HG02884 (cell line): ENCODE data around the gene HP.
"Not testable (repeated sequence)": the region's sequence is repeated elsewhere in the genome, so short reads cannot be mapped to it uniquely, and the experiment has no call there.

Experiments used
- ATAC-seq: cut with Tn5 transposase; IDR thresholded peaks from one replicate; pipeline ENCODE4 v1.9.1; 2021; ENCODE audit warnings: mild to moderate bottlenecking, moderate library complexity; ENCODE audit not compliant: unreplicated experiment

The HP gene

DNA sequence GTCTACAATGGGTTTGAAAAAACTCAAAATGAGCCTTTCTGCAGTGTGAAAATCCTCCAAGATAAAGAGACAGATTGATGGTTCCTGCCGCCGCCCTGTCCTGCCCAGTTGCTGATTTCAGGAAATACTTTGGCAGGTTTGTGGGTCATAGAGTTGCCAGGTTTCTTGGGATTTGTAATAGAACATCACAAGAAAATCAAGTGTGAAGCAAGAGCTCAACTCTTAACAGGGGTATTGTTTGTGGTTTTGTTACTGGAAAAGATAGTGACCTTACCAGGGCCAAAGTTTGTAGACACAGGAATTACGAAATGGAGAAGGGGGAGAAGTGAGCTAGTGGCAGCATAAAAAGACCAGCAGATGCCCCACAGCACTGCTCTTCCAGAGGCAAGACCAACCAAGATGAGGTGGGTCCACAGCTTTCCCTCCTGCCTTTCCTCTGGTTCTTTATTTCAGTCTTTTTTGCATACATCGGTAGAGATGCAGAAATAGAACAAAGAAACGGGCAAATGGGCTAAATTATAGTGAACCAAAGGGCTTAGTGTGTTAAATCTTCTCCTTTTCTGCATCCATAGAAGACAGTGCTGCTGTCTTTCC lies at the start of gene HP:
HP (plus strand) TSS at position 252 of the 594 bp plus-strand sequence; CDS start at position 400, 148 bp downstream.
- not testable (repeated sequence) for ATAC-seq

- not testable (repeated sequence) for ATAC-seq
Measured at GRCh38 chr16:72008065-72008423, 46.3 kb upstream of the HP start.

GRCh38 chr16:72008424-72009216 lies 45.7 kb upstream of the HP start, which contains the start of gene DHODH:
Gene DHODH, plus strand, starts transcription at chr16:72008744. Its CDS starts 21 bp downstream, at chr16:72008765.
- ATAC-seq, result peak; percentile 99

DNA sequence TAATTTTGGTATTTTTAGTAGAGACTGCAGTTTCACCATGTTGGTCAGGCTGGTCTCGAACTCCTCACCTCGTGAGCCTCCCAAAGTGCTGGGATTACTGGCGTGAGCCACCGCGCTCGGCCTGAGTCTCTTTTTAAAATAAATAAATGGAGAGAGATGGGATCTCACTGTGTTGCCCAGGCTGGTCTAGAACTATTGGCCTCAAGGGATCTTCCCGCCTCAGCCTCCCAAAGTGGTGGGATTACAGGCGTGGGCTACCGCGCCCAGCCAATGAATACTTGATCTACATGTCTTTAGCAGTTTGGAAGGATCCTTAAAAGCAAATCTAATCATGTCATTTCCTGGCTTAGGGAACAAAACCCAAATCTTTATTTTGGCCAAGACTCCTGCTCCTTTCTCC lies 44.5 kb upstream of the HP start:
- no peak for ATAC-seq

GRCh38 chr16:72012607-72013006 lies 41.7 kb upstream of the HP start:
- no peak for ATAC-seq

- ATAC-seq, result no peak
Measured at GRCh38 chr16:72013389-72013788, 40.9 kb upstream of the HP start.

- no peak for ATAC-seq
Measured at GRCh38 chr16:72013888-72014581, 40.3 kb upstream of the HP start.

GRCh38 chr16:72014675-72015074 lies 39.6 kb upstream of the HP start:
- no peak for ATAC-seq

DNA sequence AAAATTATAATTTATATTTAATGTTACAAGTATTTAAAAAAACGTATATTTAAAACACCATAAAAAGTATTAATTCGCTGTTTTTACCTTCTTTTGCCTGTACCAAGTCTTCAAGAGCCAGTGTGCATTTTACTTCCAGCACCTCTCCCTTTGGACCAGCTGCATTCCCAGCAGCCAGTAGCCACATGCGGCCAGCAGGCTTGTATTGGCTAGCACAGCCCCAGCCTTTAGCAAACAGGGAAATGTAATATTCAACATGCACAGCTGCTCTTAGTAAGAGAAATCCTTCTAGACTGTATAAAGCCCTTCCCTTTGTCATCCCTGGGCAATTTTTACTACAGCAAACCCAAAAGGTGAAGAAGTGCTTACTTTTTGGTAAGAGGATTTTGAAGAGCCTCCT lies 39.2 kb upstream of the HP start:
- ATAC-seq, result no peak

DNA sequence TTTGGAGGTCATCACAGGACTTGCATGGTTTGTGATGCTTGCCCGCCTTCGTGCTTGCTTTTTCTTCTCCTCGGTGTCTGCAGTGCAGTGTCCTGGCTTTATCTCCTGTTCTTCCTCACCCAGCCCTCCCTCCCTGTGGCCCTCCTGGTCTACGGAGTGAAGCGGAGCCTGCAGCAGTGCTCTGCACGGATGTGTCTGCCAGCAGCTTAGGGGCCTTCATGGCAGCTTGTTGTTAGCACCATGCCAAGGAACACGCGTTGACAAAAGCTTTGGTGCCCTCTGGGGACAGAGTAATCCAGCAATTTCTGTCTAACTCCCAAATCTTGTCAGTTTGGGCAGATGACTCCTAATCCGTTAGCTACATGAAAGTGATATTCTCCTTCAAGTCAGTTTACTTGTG lies 35.8 kb upstream of the HP start:
- no peak for ATAC-seq

- no peak for ATAC-seq
Measured at GRCh38 chr16:72021043-72021442, 33.3 kb upstream of the HP start.

DNA sequence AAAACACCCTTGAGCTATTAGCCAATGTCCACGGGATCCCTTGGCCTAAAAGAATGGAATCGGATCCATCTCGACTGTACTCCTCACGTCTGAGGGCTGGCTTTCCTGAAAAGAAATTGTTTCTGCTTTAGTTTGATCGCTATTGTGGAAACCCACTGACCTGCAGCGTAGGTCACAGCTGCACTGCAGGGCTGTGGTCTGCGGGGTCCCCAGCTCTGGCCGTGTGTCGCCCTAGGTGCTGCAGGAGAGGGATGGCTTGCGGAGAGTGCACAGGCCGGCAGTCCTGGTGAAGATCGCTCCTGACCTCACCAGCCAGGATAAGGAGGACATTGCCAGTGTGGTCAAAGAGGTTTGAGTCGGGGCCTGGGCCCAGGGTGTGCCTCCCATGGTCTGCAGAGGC lies 32.2 kb upstream of the HP start:
- no peak for ATAC-seq

GRCh38 chr16:72023962-72024361 lies 30.3 kb upstream of the HP start:
- ATAC-seq, result no peak

DNA sequence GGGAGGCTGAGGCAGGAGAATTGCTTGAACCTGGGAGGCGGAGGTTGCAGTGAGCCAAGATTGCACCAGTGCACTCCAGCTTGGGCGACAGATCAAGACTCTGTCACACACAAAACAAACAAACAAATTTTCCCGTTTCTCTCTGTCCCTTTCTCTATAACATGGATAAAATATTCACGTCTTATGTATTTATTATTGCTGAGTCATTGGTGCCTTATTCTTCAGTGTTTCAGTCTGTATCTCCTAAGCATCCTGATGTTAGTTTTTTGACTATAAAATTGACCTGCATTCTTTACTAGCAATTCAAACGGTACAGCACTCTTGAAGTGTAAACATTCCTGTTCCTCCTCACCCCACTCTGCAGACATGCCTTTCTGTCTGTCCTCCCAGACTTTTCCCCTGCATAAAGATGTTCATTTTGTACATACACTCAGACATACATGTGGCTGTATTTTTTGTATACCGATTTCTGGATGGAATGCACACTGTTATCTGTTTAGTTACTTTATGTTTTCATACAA lies 29.4 kb upstream of the HP start:
- ATAC-seq, result no peak

DNA sequence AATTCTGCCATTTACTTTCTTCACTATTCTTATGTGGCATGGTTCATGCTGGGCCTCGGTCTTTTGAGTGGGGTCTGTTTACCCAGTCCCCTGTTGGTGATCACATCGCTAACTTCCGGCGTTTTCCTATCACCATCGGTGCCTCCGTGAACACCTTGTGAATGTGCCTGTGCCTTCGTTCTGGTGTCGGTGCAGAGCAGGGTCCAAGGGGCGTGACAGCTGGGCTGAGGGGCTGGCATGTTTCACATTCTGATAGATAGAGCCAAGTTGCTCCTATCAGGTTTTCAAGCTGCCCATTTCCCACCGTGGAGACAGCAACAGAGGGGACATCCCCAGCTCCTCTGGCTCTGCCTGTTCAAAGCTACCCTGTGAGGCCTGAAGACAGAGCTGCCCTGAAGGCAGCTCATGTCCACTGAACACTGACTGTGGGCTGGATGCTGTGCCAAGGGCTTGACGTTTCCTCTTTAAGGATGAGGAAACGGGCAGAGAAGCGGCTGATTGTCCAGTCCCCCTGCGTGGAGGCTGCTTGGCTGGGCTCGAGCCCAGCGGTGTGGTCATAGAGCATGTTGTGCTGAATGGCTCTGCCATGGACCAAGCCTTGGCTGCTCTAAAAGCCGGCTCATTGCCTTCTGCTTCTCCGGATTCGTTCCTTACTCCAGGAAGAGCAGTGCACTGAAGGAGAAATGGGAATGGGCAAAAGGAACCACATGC lies 28.7 kb upstream of the HP start:
- no peak for ATAC-seq

GRCh38 chr16:72027669-72028378 lies 26.5 kb upstream of the HP start:
- ATAC-seq, result no peak

DNA sequence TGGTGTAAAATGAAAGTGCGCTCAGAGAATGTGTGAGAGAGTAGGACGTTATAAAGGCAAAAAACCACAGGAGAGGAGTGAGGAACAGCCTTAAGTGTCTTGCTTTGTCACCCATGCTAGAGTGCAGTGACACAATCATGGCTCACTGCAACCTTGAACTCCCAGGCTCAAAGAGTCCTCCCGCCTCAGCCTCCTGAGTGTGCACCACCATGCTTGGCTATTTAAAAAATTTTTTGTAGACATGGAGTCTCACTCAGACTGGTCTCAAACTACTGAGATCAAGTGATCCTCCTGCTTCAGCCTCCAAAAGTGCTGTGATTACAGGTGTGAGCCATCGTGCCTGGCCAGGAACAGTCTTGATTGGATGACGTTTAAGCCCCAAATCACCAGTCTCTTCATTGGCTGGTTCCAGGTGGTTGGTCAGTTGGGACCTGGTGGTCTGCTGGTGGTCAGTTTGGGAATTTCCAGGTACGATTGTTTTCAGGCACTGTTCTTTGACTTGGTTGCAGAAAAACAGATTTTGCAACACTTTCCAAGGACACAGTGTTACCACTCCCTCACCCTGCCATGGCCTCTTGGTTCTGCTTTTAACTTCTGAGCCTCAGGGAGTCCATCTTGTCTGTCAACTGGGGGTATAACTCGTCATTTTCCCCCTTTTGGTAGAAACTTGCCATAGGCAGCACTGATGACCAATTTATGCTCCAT lies 24.6 kb upstream of the HP start:
- no peak for ATAC-seq

DNA sequence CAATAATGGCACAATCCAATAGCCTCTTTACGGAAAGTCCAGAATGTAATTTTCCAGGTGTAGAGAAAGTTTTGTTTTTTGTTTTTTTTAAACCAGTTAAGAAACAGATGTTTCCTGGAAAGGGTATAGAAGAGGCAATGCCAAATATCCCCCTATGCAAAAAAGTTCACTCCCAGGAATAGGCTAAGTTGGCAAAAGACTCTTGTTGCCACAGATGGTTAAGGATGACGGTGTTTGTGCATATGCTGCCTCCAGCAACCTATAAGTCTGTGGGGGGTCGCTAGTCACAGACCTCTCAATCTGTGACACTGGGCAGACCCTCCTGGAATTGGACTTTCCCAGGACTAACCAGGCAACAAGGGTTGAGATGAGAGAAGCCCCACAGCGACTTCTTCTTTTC lies 20.9 kb upstream of the HP start:
- ATAC-seq, result no peak

DNA sequence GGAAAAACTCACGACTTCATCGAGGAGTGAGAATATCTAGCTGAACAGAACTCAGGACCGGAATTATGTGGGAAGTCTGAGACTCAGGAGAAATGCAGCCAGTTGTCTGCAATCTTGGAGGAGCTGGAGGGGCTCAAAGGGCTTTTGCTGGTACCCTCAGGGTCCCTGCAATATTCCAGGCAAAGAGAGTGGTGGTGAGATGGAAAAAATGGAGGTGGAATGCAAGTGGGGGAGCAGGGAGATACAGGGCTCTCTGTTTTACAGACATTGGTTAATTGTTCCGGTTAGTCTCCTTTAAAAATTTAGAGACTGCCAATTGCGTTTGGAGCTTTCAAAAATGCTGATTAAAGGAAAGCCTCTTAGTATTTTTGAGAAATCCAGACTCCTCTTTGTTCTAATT lies 18.2 kb upstream of the HP start:
- ATAC-seq, result no peak

DNA sequence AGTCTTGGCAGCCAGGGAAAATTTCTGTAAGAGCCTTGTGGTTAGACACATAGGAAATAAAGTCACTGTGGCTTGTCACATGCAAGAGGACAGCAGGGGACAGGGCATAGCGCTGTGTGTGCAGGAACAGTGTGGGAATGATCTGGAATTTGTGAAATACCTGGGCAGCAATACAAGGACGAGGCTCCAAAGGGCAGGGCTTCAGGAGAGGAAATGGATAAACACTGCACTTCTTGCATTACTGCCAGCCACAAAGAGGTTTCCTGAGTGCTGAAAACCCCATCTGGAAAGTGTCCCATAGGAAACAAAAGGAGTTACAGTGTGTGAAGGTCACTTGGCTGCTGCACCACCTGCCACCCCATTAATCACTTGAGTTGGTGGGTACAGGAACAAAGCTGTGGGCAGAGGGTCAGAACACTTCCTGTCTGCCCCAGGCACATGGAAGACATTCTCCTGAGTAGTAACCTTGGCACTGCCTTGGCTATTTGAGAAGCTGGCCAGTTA lies 12.1 kb upstream of the HP start:
- no peak for ATAC-seq
